ENCODE data around the gene ACSS3. TPM values are rescaled to one million over a fixed set of nuclear protein-coding genes. Genes with fewer than 3 reads are reported as not detected.

Gene ACSS3
- 4.9 and 9.2 TPM in 2 replicates for total RNA-seq

DNA sequence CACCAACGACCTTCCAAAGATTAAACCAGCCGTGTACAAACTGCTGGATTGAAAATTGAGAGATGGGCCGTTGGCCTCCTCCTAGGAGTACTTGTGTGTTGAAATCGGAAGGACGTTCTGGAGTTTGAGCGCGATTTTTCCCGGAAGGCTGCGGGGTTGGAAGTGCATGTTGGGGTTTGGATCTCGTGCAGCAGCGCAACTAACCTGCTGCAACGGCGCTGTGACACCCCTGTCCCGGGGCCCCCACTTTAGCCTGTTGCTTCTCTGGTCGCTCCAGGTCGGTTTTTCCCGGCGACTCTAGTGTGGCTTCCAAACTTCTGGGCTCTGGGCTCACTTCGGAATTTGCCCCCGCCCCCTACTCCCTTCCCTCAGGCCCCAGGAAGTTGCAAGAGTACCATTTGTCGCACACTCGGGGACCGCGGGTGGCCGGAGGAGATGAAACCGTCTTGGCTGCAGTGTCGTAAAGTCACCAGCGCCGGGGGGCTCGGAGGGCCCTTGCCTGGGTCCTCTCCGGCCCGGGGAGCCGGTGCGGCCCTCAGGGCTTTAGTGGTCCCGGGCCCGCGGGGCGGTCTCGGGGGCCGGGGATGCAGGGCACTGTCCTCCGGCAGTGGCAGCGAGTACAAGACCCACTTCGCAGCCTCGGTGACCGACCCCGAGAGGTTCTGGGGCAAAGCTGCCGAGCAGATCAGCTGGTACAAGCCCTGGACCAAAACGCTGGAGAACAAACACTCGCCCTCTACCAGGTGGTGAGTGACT is at the start of gene ACSS3:
Gene ACSS3 (plus strand): TSS at position 394 of the 756 bp plus-strand sequence. CDS start 42 bp downstream, at position 436.

Small RNAs within 50 kb of the gene (small RNA-seq; reads per million reads assigned to genes)
- not detected for gene MIR4699

Other genes starting within 250 kb of the ACSS3 start
- 6.3 and 8.5 TPM in 2 replicates for gene LIN7A, start 140.1 kb upstream of the ACSS3 start, total RNA-seq

Data from subcutaneous preadipocyte (primary cell).